GM21737 (cell line): ENCODE results near the gene ROR2.
"Not testable (repeated sequence)": the region's sequence is repeated elsewhere in the genome, so short reads cannot be mapped to it uniquely, and the experiment has no call there.

ENCODE experiments used
- ATAC-seq: cut with Tn5 transposase; IDR thresholded peaks from one replicate; pipeline ENCODE4 v1.9.1; 2021; ENCODE audit warnings: mild to moderate bottlenecking, moderate library complexity; ENCODE audit not compliant: unreplicated experiment

The ROR2 gene

GRCh38 chr9:91924090-91924489 lies 25.9 kb downstream of the ROR2 start:
- ATAC-seq, result no peak

GRCh38 chr9:91923145-91923544 lies 26.9 kb downstream of the ROR2 start:
- no peak for ATAC-seq

GRCh38 chr9:91921371-91921770 lies 28.7 kb downstream of the ROR2 start:
- no peak for ATAC-seq

GRCh38 chr9:91920630-91921350 lies 29.2 kb downstream of the ROR2 start:
- ATAC-seq, result no peak

GRCh38 chr9:91919621-91920020 lies 30.4 kb downstream of the ROR2 start:
- no peak for ATAC-seq

GRCh38 chr9:91917436-91917835 lies 32.6 kb downstream of the ROR2 start:
- ATAC-seq, result no peak

- no peak for ATAC-seq
Measured at GRCh38 chr9:91915524-91916263, 34.3 kb downstream of the ROR2 start.

GRCh38 chr9:91914937-91915336 lies 35.1 kb downstream of the ROR2 start:
- no peak for ATAC-seq

GRCh38 chr9:91914404-91914803 lies 35.6 kb downstream of the ROR2 start:
- ATAC-seq, result no peak

- no peak for ATAC-seq
Measured at GRCh38 chr9:91913986-91914385, 36.0 kb downstream of the ROR2 start.

- no peak for ATAC-seq
Measured at GRCh38 chr9:91913096-91913495, 36.9 kb downstream of the ROR2 start.

GRCh38 chr9:91911657-91912056 lies 38.4 kb downstream of the ROR2 start:
- no peak for ATAC-seq

- not testable (repeated sequence) for ATAC-seq
Measured at GRCh38 chr9:91909256-91909655, 40.8 kb downstream of the ROR2 start.

- no peak for ATAC-seq
Measured at GRCh38 chr9:91908746-91909145, 41.3 kb downstream of the ROR2 start.

GRCh38 chr9:91908293-91908623 lies 41.8 kb downstream of the ROR2 start:
- ATAC-seq, result no peak

GRCh38 chr9:91907484-91908292 lies 42.3 kb downstream of the ROR2 start:
- ATAC-seq, result no peak

- peak; percentile 70 for ATAC-seq
Measured at GRCh38 chr9:91905991-91906469, 44.0 kb downstream of the ROR2 start.

GRCh38 chr9:91905237-91905650 lies 44.8 kb downstream of the ROR2 start:
- ATAC-seq, result no peak

- no peak for ATAC-seq
Measured at GRCh38 chr9:91904588-91905236, 45.3 kb downstream of the ROR2 start.

GRCh38 chr9:91903126-91903911 lies 46.7 kb downstream of the ROR2 start:
- no peak for ATAC-seq
